Left lung (tissue), 10 donors: ENCODE data around the gene USP6. TPM values are rescaled to one million over a fixed set of nuclear protein-coding genes. Genes with fewer than 3 reads are reported as not detected.
"Not testable (repeated sequence)": the region's sequence is repeated elsewhere in the genome, so short reads cannot be mapped to it uniquely, and the experiment has no call there.

ENCODE experiments used
- ATAC-seq: fragments of 200-7000 bp; cut with Tn5 transposase; one replicate; pipeline ENCODE4 v1.9.1; 2020; ENCODE audit warnings: moderate library complexity
- DNase-seq, 4 donors: peaks; one replicate each; pipeline ENCODE4 v3.0.0-alpha.2; 2013 to 2020
- H3K27ac ChIP-seq, 2 donors: fragments of 200-600 bp; sonication (generic) in 1 of 2; one replicate each; pipeline versions ENCODE4 v1.5.0 to v1.8.0; 2020 to 2021
- H3K27me3 ChIP-seq, 2 donors: fragments of 200-600 bp; sonication (generic) in 1 of 2; one replicate each; pipeline versions ENCODE4 v1.5.0 to v1.8.0; 2020 to 2021
- H3K36me3 ChIP-seq, 2 donors: fragments of 200-600 bp; sonication (generic) in 1 of 2; one replicate each; pipeline versions ENCODE4 v1.5.0 to v1.8.0; 2020 to 2021
- H3K4me1 ChIP-seq, 2 donors: fragments of 200-600 bp; one replicate each; pipeline ENCODE4 v1.8.0; 2021
- H3K4me3 ChIP-seq, 2 donors: fragments of 200-600 bp; sonication (generic) in 1 of 2; one replicate each; pipeline versions ENCODE4 v1.5.0 to v1.8.0; 2020 to 2021; ENCODE audit warnings: mild to moderate bottlenecking in 1 of 2
- H3K9me3 ChIP-seq, 2 donors: fragments of 200-600 bp; sonication (generic) in 1 of 2; one replicate each; pipeline versions ENCODE4 v1.5.0 to v1.8.0; 2020 to 2021
- intact Hi-C, 2 donors: fragments of 100-400 bp; cut with DNase I; formaldehyde crosslinking; loops; one replicate each; pipeline versions ENCODE4 v1.11.2 to v1.14.2; 2022
- polyA plus RNA-seq, 6 donors: library from polyadenylated mRNA; unstranded; fragments of 120-200 nt; gene quantifications; one replicate each; pipeline ENCODE4 v1.2.1, GENCODE V29; 2013; ENCODE audit not compliant: insufficient read length in 6 of 6
- total RNA-seq, 2 donors: library from RNA; stranded (reverse); fragmentation: NEBNext Ultra II Directional; extraction: Animal tissue kit (Norgen Biotek cat#: 25700); gene quantifications; one replicate each; pipeline ENCODE4 v1.2.1, GENCODE V29; 2021
- TF ChIP-seq, protein P1 (sequence below), 2 donors: fragments of 200-600 bp; sonication (generic) in 1 of 2; IDR thresholded peaks; one replicate each; pipeline versions ENCODE4 v1.5.0 to v1.8.0; 2021; ENCODE audit warnings: antibody characterized with exemption in 2 of 2
- donor health status: DM: no; HTN: yes; CAD: no.
- donor health status: DM: no; HTN: no; CAD: no.

The USP6 gene
- total and polyA plus RNA-seq, 8 donors: 0.15 to 16.5 (median 5.8) TPM

DNA sequence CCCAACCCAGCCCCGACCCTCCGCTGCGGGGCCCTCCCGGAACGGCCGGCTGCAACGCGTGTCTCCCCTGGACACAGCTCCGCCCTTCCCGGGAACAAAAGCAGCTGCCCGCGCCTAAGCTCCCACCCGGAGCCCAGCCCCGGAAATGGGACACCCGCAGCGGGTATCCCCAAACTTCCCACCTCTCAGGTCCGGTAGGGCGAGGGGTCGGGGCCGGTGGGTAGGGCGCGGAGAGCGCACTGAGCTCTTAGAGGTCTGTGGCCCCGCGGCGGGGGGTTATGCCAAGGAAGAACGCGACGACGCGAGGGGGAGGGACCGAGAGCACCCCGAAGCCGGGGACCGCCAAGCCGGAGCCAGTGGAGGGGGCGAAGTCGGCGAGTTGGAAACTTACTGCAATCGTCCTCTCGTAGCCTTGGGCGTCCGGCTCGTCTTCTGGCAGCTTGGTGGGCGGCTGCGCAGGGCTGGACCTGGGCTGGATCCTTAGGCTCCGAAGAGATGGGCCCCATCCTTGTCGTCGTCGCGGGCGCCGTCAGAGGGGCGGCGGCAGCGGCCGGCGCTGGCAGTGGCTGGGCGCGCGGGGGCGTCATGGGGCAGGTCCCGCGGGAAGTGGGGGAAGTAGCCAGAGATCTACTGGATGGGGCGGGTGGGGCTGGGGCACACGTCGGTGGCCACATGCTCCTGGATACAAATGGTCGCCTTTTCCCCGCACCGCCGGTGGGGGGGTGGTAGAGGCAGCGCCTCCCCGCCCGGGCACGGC lies 6.9 kb downstream of the USP6 start:
- no peak overlapping the region for H3K27ac ChIP-seq
- H3K27me3 ChIP-seq: peaks cover 12 to 63% of the 10 kb centered on the region in 2 donors

DNA sequence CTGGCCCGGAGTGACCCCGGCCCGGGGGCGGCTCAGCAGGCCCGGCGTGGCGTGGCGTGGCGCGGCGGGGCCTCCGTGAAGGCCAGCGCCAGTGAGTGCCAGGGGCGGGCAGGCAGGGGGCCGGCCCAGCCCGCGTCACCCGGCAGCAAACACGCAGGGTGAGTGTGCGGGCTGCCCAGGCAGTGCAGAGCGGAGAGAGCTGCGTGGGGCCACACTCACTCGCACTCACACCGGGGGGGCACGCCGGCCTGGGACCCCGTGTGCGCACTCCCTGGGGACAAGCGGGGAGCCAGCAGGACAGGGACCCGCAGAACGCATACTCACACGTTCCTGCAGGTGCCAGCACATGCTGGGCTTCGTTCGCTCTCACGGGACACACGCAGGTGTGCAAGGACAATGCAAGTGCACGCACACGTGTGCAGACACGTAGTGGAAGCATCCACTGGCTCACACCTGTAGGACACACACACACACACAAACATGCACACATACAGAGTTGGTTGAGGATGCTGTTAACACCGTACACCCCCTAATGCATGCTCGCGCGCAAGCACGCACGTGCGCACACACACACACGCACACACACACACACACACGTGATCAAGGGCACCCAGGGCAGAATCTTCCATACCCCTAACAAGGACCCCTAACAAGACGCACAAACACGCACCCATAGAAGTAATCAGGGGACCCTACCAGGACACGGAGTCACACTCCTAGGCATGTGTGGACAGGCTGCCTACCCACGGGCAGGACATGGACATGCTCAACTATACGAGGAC lies 7.7 kb downstream of the USP6 start:
- ATAC-seq (peak; percentile 24), DNase-seq (no peak)
- peaks cover 12 to 55% of the 10 kb centered on the region in 2 donors for H3K27me3 ChIP-seq
- TF ChIP-seq, protein P1, sequence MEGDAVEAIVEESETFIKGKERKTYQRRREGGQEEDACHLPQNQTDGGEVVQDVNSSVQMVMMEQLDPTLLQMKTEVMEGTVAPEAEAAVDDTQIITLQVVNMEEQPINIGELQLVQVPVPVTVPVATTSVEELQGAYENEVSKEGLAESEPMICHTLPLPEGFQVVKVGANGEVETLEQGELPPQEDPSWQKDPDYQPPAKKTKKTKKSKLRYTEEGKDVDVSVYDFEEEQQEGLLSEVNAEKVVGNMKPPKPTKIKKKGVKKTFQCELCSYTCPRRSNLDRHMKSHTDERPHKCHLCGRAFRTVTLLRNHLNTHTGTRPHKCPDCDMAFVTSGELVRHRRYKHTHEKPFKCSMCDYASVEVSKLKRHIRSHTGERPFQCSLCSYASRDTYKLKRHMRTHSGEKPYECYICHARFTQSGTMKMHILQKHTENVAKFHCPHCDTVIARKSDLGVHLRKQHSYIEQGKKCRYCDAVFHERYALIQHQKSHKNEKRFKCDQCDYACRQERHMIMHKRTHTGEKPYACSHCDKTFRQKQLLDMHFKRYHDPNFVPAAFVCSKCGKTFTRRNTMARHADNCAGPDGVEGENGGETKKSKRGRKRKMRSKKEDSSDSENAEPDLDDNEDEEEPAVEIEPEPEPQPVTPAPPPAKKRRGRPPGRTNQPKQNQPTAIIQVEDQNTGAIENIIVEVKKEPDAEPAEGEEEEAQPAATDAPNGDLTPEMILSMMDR (IDR thresholded peaks at IDR 0.05): no peak
- H3K27ac ChIP-seq: no peak overlapping the region
- intact Hi-C loops: no loop called here
- no peaks in the 10 kb centered on the region for H3K9me3 ChIP-seq
- H3K4me3 ChIP-seq: peak overlapping the region in 1 of 2 donors; percentile 43
- peaks cover 0 to 9% of the 10 kb centered on the region in 2 donors for H3K4me1 ChIP-seq
- no peaks in the 10 kb centered on the region for H3K36me3 ChIP-seq

More for the DNA sequence above, 6.9 kb downstream of the USP6 start:
- intact Hi-C loops: no loop called here
- peak in 2 of 4 donors; percentile 39 to 47 for DNase-seq
- Histone ChIP-seq H3K4me1 (peaks cover 0 to 9% of the 10 kb centered on the region in 2 donors), H3K36me3 (no peaks in the 10 kb centered on the region), H3K4me3 (peak overlapping the region; percentile 19 to 43), H3K9me3 (no peaks in the 10 kb centered on the region)
- peak; percentile 78 for ATAC-seq
- TF ChIP-seq, protein P1 (IDR thresholded peaks at IDR 0.05): no peak

DNA sequence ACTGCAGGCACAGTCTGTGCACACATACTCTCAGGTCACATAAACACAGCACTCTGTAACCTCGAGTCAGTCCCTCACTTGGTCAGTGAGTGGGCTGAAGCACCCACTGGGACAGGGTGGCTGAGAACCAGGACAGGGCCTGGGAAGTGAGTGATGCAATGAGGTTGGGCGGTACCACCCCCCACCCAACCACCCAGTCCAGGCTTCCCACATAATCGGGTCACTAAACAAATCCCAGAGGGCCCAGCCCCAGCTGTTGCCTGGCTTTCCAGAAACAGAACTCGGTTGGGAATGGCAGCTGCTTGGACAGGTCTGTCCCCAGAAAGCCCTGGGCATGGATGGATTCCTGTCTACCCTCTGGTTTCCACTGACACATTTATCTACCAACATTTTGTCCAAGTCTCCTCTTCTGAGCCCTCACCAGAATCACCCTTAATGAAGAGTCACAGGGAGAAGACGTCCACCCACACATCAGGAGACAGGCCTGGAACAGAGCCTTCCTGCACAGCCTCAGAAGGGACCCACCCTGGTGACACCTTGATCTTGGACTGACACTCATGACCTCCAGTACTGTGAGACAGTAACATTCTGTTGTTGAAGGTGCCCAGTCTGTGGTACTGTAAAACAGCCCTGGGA lies 8.4 kb downstream of the USP6 start:
- intact Hi-C loops, ATAC-seq: not testable (repeated sequence)

DNA sequence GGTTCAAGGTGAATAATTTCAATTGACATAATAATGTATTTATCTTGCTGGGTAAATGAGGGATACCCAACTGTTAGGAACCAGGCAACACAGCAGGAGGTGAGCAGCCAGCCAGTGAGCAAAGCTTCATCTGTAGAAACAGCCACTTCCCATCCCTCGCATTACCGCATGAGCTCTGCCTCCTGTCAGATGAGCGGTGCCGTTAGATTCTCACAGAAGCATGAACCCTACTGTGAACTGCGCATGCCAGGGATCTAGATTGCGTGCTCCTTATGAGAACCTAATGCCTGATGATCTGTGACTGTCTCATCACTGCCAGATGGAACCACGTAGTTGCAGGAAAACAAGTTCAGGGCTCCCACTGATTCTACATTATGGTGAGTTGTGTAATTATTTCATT lies 9.1 kb downstream of the USP6 start:
- H3K4me1 ChIP-seq, intact Hi-C loops, ATAC-seq, H3K9me3 ChIP-seq, DNase-seq, H3K4me3 ChIP-seq, H3K36me3 ChIP-seq, H3K27ac ChIP-seq: not testable (repeated sequence)
- H3K27me3 ChIP-seq: peaks cover 12 to 54% of the 10 kb centered on the region in 2 donors

More for the DNA sequence above, 8.4 kb downstream of the USP6 start:
- not testable (repeated sequence) for H3K4me1 ChIP-seq, H3K4me3 ChIP-seq, H3K27ac ChIP-seq, DNase-seq, H3K36me3 ChIP-seq, H3K9me3 ChIP-seq
- H3K27me3 ChIP-seq: peaks cover 12 to 54% of the 10 kb centered on the region in 2 donors

DNA sequence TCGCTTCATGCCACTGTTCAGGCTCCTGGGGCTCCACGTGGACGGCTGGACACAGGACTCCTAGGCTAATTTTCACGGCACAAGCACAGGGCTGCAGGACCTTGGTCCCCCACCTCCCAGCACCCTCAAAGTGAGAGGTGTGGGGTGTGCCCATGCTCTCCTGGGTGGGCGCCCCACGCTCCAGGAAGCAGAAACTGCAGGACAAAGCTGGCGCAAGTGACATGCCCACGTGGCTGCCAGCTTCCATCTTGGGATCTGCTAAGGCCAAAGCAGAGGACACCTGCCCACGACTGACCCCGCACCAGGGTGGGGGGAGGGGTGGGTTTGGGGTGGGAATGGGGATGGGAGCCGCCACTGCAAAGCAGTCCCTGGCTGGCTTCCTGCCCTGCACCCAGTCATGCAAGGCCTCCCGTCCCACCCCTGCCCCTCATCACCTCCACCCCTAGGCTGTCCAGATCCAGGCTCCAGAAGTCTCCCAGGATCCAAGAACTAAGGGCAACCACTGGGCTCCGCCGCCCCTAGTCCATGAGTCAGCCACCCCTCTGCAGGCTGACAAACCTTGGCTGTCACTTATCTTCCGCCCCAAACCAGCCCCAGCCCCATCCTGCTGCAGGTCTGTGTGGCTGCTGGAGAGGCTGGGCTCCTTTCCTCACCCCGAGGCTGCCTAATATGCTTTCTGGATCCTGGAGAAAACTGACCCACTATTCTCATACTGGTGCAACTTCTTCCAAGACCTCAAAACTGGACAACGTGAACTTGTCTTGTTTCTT lies 11.1 kb downstream of the USP6 start:
- Histone ChIP-seq H3K36me3 (no peaks in the 10 kb centered on the region), H3K9me3 (no peaks in the 10 kb centered on the region), H3K4me1 (peaks cover 0 to 9% of the 10 kb centered on the region in 2 donors), H3K4me3 (no peak overlapping the region), H3K27me3 (peaks cover 12 to 43% of the 10 kb centered on the region in 2 donors), H3K27ac (no peak overlapping the region)
- DNase-seq (no peak), ATAC-seq (no peak)
- intact Hi-C loops: no loop called here
- TF ChIP-seq, protein P1 (IDR thresholded peaks at IDR 0.05): no peak
